Measurements from ENCODE around the gene C1D.

- TF ChIP-seq CTCF (conservative IDR thresholded peaks at IDR 0.05; ENCODE audit: low read length), result no peak
- no peak for TF ChIP-seq EZH2phosphoT487 (IDR thresholded peaks at IDR 0.05; ENCODE audit: borderline replicate concordance, low read depth, low read length)
Observed at GRCh38 chr2:68093634-68094033, 30.8 kb upstream of the C1D start.

Data from OCI-LY7 (cell line).